NCI-H82 treated with DMSO at 0.1 percent for 48 hours (cell line): ENCODE data around the gene RNF19B.
"Not testable (repeated sequence)": the region's sequence is repeated elsewhere in the genome, so short reads cannot be mapped to it uniquely, and the experiment has no call there.

Source experiments
- DNase-seq: peaks from one replicate; lab custom pipeline; 2025; ENCODE audit not compliant: unreplicated experiment; lab: John Stamatoyannopoulos, UW

The RNF19B gene, protein sequence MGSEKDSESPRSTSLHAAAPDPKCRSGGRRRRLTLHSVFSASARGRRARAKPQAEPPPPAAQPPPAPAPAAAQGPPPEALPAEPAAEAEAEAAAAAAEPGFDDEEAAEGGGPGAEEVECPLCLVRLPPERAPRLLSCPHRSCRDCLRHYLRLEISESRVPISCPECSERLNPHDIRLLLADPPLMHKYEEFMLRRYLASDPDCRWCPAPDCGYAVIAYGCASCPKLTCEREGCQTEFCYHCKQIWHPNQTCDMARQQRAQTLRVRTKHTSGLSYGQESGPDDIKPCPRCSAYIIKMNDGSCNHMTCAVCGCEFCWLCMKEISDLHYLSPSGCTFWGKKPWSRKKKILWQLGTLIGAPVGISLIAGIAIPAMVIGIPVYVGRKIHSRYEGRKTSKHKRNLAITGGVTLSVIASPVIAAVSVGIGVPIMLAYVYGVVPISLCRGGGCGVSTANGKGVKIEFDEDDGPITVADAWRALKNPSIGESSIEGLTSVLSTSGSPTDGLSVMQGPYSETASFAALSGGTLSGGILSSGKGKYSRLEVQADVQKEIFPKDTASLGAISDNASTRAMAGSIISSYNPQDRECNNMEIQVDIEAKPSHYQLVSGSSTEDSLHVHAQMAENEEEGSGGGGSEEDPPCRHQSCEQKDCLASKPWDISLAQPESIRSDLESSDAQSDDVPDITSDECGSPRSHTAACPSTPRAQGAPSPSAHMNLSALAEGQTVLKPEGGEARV

DNA sequence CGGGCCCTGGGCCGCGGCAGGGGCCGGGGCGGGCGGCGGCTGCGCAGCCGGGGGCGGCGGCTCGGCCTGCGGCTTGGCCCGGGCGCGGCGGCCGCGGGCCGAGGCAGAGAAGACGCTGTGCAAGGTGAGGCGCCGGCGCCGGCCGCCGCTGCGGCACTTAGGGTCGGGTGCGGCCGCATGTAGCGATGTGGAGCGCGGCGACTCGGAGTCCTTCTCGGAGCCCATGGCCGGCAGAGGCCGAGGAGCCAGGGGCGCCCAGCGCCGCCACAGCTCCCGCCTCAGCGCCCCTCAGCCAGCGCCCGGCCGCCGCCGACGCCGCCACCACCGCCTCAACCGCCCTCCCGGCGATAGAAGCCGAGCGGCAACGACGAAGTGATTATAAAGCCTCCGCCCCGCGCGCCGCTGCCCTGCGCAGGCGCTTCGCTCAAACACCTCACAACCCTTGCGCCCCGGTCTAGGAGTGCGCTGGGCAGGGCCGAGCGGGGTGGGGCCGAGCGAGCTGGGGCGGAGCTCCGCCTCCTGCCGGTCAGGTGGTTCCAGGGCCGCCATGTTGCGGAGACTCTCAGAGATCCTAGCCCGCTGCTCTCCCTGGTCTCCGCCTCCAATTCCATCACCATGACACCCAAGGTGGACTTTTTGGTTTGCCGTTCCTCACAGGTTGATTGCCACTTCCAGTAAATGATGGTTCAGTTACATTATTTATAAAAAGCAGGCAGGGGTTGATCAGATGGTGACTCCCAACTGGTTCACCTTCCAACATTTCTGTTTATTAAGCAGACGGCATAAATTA, at the start of gene RNF19B:
RNF19B (minus strand) TSS at position 349 of the 790 bp plus-strand sequence; CDS start at position 225, 124 bp downstream.
- peak; percentile 89 for DNase-seq

DNA sequence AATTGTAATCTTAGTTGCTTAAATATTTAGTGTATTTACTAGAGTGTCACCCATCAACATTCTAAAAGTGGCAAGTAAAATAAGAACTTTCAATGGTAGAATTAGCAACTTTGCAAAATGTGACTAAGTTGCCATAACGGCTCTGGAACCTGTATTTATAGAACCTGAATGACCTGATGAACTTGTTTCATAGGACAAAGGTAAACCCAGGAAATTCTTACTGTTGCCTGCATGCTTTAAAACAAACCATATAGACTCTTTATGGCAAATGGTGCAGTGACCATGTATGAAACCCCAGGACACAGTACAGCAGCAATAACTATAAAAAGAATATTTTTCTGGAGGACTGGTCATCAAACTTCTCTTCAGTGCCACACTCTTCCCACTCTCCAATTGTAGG, 49.2 kb upstream of the RNF19B start:
- no peak for DNase-seq

DNA sequence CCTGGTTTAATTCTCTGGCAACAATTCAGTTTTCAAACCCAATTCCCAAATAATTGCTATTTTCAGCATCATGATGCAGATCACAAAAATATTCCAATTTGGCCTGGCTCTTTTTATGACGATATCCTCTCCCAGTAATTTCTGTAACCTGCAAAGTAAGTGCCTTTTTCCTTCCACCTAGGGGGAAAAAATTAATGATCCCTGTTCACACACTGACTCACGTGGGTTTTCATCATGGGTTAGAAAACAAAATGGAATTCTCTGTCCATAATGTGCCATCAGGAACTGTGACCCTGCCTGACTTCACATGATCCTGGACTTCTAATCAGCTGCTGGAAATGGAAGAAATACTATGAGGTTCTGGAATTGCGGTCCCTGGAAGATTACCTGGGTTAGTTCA, 47.6 kb upstream of the RNF19B start:
- no peak for DNase-seq

DNA sequence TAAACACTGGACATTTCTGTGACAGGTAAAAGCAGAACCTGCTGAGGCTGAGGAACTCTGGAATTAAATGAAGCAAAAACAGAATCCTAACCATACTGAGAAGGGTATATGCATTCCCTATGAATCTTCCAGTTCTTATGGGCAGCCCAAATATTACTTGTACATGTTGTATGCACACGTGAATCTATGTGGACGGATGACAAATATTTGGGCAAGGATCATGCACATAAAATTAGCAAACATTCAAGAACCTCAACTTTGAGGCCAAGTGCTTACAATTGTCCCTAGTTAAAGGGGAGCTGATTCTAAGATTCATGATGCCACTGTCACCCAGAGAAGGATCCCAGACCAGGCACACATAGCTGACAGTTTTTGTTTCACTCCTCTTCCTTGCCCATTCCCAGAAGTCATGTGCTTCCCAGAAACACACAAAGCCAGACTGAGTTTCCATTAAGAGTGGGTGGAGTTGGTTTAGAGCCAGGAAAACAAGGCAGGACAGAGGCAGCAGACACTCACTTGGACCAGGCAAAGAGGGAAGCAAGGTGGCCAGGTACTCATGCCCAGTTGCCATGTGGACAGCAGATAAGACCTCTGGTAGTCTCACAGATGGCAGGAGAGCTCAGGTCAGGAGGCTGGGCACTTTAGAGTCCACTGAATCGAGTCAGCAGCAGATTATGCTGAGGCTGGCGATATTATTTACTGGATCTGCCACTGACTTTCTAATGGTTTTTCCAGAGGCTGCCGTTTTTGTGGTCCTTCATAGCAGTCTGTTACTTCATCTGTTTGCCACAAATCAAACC, 46.5 kb upstream of the RNF19B start:
- no peak for DNase-seq

DNA sequence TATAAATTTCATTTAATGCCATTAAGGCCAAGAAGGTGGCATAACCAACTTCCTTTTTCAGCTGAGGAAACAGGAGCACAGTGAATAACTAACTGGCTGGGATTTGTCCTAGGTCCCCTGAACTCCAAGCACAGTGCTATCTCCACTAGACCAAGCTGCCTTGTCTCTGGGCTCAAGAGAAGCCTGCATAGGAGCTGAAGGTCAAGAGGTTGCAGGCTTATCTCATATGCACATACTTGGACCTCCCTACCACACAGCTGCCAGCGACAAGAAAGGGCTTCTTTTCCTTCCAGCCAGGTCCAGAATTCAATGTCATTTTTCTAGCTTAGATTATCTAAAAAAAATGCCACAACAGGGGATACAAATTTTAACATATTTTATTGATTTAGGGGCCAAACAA, 45.0 kb upstream of the RNF19B start:
- no peak for DNase-seq

DNA sequence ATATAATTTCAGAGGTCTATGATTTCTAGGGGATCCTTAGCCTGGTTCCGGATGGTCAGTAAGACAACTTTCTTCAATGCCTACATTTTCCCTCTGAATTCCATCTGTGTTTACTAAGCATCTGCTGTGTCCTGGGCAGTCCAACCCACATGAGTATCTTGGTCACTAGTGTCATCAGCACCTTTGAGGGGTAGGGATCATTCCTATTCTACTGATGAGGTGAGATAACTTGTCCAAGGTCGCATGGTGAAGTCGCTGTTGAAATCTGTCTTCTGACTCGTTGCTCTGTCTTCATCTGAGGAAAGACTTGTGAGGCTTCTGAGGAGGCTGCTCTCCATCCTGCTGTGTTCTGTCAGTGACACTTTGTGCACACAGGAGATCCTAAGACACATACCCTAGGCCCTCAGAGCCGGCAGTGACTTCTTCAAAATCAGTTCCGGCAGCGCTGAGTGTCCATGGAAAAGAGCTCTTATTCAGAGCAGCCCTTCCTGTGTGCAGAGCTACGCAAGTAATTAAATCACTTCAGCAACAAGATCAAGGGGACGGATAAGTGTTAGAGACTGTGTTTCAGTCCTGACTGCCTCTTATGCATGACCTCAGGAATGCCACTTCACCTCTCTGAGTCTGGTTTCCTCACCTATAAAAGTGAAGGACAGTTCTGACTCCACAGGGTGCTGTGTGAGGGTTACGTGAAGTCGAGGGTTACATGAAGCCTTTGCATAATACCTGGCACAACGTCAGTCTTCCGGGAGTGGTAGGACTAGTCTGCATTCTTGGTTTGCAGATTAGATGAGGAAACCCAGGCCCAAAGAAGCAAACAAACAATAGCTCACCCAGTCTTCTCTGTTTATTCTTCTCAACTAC, 43.7 kb upstream of the RNF19B start:
- no peak for DNase-seq

DNA sequence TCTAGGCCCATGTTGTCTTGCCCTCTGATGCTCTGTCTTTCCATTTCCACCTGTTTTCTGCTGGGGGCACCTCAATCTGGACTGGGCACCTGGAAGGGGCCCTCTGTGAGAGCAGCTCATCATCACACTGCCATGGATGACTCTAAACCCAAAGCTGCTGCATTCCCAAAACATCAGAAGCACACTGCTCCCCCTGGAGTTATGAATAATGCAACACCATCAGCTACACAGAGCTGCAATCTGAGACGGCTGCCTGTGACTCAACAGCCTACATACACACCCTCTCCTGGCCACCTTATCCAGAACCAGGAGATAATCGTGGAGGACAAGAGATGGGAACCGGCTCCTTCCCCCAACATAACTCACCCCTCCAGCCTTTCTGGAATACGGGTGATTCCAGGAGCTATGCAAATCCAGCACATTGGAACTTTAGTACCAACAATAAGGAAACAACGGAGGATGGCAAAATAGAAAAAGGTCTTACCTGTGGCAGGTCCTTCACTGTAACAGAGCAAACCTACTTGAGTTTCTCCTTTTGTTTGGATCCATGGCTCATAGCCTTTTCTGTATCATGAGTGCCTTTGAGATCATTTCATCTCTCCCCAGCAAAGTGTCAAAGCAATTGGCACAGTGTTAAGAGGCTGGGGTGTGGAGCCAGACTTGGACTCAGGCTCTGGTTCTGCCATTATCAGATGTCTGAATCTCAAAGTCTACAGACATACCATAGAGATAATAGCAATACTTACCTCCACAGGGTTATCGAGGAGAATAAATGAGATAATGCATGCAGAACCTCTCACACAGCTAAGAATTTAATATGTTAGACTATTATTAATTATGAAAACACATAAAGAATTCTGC, 42.8 kb upstream of the RNF19B start:
- DNase-seq, result no peak

DNA sequence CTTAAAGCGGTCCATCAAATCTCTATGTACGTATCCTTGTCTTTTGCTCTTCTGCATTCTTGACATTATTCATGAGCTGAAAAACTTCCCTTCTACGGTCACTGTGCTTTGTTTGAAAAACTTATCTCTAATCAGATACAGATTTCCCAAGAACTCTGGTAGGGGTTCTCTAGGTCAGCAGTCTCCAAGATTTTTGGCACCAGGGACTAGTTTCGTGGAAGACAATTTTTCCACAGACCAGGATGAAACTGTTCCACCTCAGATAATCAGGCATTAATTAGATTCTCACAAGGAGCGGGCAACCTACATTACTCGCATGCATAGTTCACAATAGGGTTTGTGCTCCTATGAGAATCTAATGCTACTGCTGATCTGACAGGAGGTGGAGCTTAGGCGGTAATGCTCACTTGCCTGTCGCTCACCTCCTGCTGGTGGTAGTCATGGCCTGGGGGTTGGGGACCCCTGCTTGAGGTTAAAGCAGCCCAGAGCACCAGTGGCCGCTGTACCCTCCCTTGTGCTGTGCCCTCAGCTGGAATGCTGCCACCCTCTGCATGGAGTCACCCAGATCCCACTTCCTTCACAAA, 41.3 kb upstream of the RNF19B start:
- DNase-seq, result no peak

DNA sequence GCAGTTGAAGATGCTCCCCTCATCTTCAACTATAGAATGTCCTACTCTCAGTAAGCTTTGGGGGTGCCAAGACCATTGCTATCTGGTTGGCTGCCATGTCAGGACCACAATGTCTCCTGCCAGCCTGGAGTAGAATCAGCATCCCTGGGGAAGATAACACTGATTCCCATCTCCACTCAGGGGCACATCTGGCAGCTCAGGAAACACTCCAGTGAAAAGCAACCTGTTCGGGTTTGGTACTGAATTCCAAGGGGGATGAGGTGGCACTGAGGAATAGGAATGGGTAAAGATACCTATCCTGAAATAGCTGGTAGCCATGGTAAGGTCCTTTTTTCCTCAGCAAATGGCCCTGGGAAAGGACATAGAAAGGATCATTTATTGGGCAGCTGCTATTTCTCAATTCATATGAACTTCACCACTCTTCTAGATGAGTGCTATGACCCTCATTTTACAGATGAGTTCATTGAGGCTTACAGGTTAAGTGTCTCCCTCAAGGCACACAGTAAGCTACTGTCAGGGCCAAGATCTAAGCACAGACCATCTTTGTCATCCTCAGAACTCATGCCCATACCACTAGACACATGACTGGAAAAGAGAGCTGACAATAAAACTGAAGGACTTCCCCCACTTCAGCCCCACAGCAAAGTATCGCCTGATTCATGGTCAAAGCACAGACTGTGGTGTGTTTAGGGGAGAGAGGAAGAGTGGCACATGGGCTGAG, 40.7 kb upstream of the RNF19B start:
- DNase-seq, result no peak

DNA sequence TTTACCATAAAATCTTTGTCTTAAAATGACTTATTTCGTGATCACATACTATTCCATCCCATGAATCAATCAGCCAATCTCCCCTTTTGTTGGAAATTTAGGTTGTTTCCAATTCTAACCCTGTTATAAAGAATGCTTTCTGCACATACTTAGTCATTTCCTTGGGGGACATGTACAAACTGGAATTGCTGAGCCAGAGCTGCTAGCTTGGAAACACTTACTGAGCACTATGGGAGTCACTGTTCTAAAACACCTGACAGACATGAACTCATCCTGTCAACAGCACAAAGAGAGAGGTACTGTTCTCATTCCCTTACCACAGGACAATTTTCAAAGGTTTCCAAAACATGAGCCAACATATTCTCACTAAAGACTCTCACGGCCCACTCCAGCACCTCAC, 40.0 kb upstream of the RNF19B start:
- DNase-seq, result no peak

DNA sequence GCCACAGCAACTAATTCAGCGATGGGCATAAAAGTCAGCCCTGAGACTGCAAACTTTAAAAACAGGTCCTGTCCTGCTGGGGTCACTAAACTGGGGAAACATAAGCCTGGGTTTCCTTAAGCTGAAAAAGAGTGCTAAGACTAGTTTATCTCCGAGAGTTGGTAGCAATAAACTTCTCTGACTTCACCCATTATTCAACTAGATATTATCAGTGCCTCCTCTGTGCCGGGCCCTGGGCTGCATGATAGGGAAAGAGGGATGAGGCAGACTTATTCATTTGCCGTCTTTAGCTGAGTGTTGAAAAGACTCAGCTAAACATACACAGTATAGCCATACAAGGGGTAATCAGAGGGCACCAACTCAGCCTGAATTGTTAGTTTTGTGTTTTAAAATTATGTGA, 39.0 kb upstream of the RNF19B start:
- DNase-seq, result no peak

DNA sequence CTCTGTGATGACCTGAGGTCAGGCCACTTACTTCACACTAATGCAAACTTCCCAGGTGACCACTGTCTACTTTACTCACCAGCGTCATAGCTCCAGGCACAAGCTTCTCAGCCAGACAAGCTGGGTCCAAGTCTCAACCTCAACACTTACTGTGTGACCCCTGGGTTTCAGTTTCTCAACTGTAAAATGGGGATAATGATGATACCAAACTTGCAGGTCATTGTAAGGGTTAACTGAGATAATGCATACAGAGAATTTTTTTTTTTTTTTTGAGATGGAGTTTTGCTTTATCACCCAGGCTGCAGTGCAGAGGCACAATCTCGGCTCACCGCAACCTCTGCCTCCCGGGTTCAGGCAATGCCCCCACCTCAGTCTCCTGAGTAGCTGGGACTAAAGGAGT, 37.4 kb upstream of the RNF19B start:
- DNase-seq, result no peak

DNA sequence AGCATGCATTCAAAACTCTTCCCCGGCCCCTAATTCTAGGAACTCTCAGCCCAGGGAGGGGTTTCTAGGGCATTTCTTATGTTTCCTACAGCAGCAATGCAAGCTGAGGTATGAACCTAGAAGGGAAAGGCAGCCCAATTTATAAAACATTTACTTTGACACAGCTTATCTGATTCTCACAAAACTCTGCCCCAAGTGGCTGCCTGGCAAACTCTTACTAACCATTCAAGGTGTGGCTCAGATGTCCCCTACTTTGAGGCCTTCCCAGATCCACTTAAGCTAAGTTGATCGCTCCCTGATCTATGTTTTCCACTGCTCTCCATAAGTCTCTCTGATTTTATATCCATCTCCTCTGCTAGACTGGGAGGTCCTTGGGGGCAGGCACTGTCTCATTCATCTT, 36.7 kb upstream of the RNF19B start:
- DNase-seq, result no peak

DNA sequence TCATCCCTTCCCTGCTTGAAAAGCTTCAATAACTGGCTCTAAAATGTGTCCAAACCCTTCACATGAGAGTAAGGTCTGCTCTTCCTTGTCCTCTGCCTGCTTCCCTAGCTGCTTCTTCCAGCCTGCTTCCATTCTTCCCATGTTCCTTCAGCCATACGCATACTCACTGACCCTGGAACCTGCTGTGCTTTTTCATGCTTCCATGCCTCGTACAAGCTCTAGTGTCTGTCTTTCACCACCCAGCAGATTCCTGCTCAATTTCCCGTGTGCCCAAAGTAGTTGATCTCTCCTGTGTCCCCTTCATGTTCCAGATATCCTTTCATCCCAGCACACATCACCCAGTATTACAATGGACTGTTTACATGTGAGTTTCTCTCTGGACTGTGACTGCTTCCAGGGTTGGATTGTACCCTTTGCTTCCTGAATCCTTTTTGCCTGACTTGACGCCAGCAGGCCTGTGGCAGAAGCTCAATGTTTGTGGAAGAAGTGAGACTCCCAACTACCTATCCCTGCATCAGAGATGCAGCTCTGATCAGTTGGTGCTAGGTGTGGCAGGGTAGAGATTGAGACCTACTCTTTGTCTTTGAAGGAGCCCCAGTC, 35.9 kb upstream of the RNF19B start:
- DNase-seq, result no peak

DNA sequence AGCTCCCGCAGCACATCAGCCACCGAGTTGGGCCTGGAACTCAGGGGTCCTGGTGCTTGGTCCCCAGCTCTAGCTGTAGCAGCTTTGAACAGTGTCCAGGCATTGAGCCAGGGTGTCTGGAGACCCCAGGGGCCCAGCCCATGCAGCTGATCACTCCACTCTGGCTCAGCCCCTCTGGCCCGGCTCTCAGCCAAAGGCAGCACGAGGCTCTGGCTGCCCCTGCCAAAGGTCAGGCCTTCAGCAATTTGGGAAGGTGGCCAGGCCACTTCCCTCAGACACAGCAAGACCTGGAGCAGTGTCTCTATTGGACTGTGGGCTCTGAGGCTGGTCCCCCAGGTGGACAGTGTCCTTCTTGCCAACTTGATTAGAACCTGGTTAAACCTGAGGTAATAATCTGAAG, 34.4 kb upstream of the RNF19B start:
- DNase-seq, result no peak

DNA sequence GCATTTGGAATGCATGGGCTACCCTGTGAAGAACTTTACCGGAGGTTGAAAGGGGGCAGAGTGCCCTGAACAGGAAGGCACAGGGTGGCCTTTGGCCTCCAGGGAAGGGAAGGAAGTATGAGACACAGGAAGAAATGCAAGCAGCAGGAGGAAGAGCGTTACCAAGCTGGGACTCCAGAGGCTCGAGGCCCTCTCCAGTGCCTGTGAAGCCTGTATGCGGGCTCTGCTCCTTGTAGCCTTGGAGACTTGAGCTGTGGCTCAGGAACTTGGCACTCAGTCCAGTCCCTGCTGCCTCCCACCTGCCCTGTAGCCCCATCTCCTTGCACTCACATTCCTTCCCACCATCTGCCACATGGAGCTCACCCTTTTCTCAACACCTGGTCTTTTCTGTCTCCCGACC, 33.5 kb upstream of the RNF19B start:
- DNase-seq, result no peak

DNA sequence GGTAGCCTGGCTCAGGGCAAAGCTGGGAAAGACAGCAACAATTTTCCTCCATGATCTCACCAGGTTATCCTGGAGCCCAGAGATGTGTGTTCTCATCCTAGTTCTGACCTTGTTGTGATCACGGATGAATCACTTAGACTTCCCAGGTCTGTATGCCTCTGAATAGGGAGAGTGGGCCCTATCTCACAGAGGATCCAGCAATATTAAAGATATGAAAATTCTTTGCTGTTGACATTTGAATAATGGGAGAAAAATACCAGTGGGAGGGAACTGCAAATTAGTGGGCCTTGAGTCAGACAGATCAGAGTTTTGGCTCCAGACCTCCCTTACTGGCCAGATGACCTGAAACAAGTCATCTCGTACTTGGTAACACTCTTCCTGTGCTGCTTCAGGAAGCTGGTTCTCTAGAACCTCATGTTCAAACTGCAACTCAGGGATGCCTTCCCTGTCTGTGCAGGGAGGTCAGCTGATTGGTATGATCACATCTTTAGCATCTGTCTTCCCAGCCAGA, 32.8 kb upstream of the RNF19B start:
- no peak for DNase-seq

DNA sequence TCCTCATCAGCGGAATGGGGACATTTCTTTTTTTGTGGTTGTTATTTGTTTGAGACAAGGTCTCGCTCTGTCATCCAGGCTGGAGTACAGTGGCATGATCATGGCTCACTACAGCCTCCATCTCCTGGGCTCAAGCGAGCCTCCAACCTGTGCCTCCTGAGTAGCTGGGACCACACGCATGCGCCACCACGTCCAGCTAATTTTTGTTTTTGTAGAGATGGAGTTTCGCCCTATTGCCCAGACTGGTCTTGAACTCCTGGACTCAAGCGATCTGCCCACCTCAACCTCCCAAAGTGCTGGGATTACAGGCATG, 28.7 kb upstream of the RNF19B start:
- not testable (repeated sequence) for DNase-seq
